ENCODE measurements around the gene ZNF282. TPM values are rescaled to one million over a fixed set of nuclear protein-coding genes. Genes with fewer than 3 reads are reported as not detected.

Gene ZNF282
- total and polyA plus RNA-seq, 10 donors, result 4.7 to 25.8 (median 18.1) TPM

GRCh38 chr7:149214020-149214720, 18.8 kb downstream of the ZNF282 start:
- H3K4me3 ChIP-seq, result no peak overlapping the region
- no peak for DNase-seq
- TF ChIP-seq CTCF (IDR thresholded peaks at IDR 0.05 in 8 of 11, conservative IDR thresholded peaks at IDR 0.05 in 3 of 11) (no peak), POLR2AphosphoS5 (IDR thresholded peaks at IDR 0.05) (no peak), POLR2A (IDR thresholded peaks at IDR 0.05) (no peak)
- no peaks in the 10 kb centered on the region for H3K27me3 ChIP-seq (replicated peaks in 1 of 7)
- intact Hi-C loops (cut with DNase I; ENCODE audit: low total_unique reads), result no loop called here
- 83 to 92% (median 92%) methylated on average over 7 of the region's 7 CpGs for WGBS, 5 donors
- H3K36me3 ChIP-seq, result peaks cover 0 to 100% (median 85%) of the 10 kb centered on the region in 6 donors
- H3K4me1 ChIP-seq, result peaks cover 0 to 9% (median 0%) of the 10 kb centered on the region in 6 donors
- no peaks in the 10 kb centered on the region for H3K9me3 ChIP-seq
- H3K27ac ChIP-seq, result no peak overlapping the region

GRCh38 chr7:149216402-149216801, 21.1 kb downstream of the ZNF282 start:
- TF ChIP-seq CTCF (IDR thresholded peaks at IDR 0.05 in 8 of 11, conservative IDR thresholded peaks at IDR 0.05 in 3 of 11), result no peak
- TF ChIP-seq POLR2AphosphoS5 (IDR thresholded peaks at IDR 0.05), result no peak
- TF ChIP-seq POLR2A (IDR thresholded peaks at IDR 0.05), result no peak
- Histone ChIP-seq H3K4me3 (no peak overlapping the region), H3K27ac (peak overlapping the region in 1 of 8 donors; percentile 29), H3K27me3 (replicated peaks in 1 of 7) (no peaks in the 10 kb centered on the region), H3K36me3 (peaks cover 0 to 100% (median 78%) of the 10 kb centered on the region in 6 donors), H3K4me1 (peaks cover 0 to 9% (median 0%) of the 10 kb centered on the region in 6 donors), H3K9me3 (no peaks in the 10 kb centered on the region)
- intact Hi-C loops (cut with DNase I; ENCODE audit: low total_unique reads), result no loop called here
- no peak for DNase-seq
- 69 to 85% (median 83%) methylated on average over 2 of the region's 2 CpGs for WGBS, 5 donors

- 72 to 84% (median 79%) methylated on average over 6 of the region's 6 CpGs for WGBS, 5 donors
- intact Hi-C loops (cut with DNase I; ENCODE audit: low total_unique reads), result no loop called here
- Histone ChIP-seq H3K9me3 (no peaks in the 10 kb centered on the region), H3K27me3 (replicated peaks in 1 of 7) (no peaks in the 10 kb centered on the region), H3K36me3 (peaks cover 0 to 100% (median 76%) of the 10 kb centered on the region in 6 donors), H3K4me3 (no peak overlapping the region), H3K27ac (peak overlapping the region in 1 of 8 donors; percentile 29), H3K4me1 (peaks cover 0 to 9% (median 0%) of the 10 kb centered on the region in 6 donors)
- no peak for DNase-seq
- TF ChIP-seq POLR2A (IDR thresholded peaks at IDR 0.05) (no peak), POLR2AphosphoS5 (IDR thresholded peaks at IDR 0.05) (peak in 1 of 3 donors; percentile 19), CTCF (IDR thresholded peaks at IDR 0.05 in 8 of 11, conservative IDR thresholded peaks at IDR 0.05 in 3 of 11) (no peak)
Measured at GRCh38 chr7:149217570-149217969, 22.2 kb downstream of the ZNF282 start.

All from spleen (tissue), 11 donors.